Mesenchymal stem cell (in vitro differentiated cells and primary cell): Measurements from ENCODE around the gene SLC35A3.

Source experiments
- DNase-seq: peaks from one replicate; pipeline ENCODE4 v3.0.0-alpha.2; 2013
- H2AFZ ChIP-seq: one replicate; pipeline ENCODE4 v1.6.1; 2013; ENCODE audit warnings: low read depth, mild to moderate bottlenecking, control low read depth, inconsistent platforms, low read length, moderate library complexity
- H2AK5ac ChIP-seq: 2 replicates; pipeline ENCODE4 v1.6.1; 2013; ENCODE audit warnings: low read length, moderate library complexity, mild to moderate bottlenecking, inconsistent platforms; ENCODE audit not compliant: severe bottlenecking
- H2BK120ac ChIP-seq: one replicate; pipeline ENCODE4 v1.6.1; 2013; ENCODE audit warnings: low read depth, mild to moderate bottlenecking, inconsistent platforms, low read length, moderate library complexity
- H2BK12ac ChIP-seq, 2 experiments: one replicate each; pipeline ENCODE4 v1.6.1; 2013; ENCODE audit warnings: inconsistent platforms in 2 of 2, low read length in 2 of 2, mild to moderate bottlenecking in 2 of 2, moderate library complexity in 2 of 2, control low read depth in 1 of 2
- H2BK15ac ChIP-seq: one replicate; pipeline ENCODE4 v1.6.1; 2013; ENCODE audit warnings: mild to moderate bottlenecking, low read depth, inconsistent platforms; ENCODE audit not compliant: poor library complexity, severe bottlenecking
- H2BK5ac ChIP-seq: 2 replicates; pipeline ENCODE4 v1.6.1; 2013; ENCODE audit warnings: low read depth, mild to moderate bottlenecking, low read length, control low read depth, inconsistent platforms; ENCODE audit not compliant: poor library complexity, severe bottlenecking
- H3K14ac ChIP-seq, 2 experiments: one replicate each; pipeline ENCODE4 v1.6.1; 2013; ENCODE audit warnings: inconsistent platforms in 2 of 2, low read length in 2 of 2, control low read depth in 1 of 2, mild to moderate bottlenecking in 1 of 2, moderate library complexity in 1 of 2
- H3K18ac ChIP-seq, 2 experiments: one replicate each; pipeline ENCODE4 v1.6.1; 2013; ENCODE audit warnings: inconsistent platforms in 2 of 2, low read length in 2 of 2, control low read depth in 1 of 2, low read depth in 1 of 2, mild to moderate bottlenecking in 1 of 2
- H3K23ac ChIP-seq, 2 experiments: one replicate each; pipeline ENCODE4 v1.6.1; 2013; ENCODE audit warnings: inconsistent platforms in 2 of 2, low read length in 2 of 2, mild to moderate bottlenecking in 2 of 2, moderate library complexity in 2 of 2, control low read depth in 1 of 2
- H3K27ac ChIP-seq: 2 replicates; pipeline ENCODE4 v1.5.1; 2013; ENCODE audit warnings: mild to moderate bottlenecking, moderate library complexity, low read length, control low read depth, inconsistent platforms; ENCODE audit not compliant: poor library complexity, severe bottlenecking
- H3K27me3 ChIP-seq, 2 experiments: 2 replicates each; pipeline versions ENCODE4 v1.6.1 to v1.7.0; 2013; ENCODE audit warnings: low read length in 2 of 2, mild to moderate bottlenecking in 2 of 2, moderate library complexity in 2 of 2, control low read depth in 1 of 2, inconsistent platforms in 1 of 2; ENCODE audit not compliant: control insufficient read depth in 1 of 2, insufficient read depth in 1 of 2
- H3K36me3 ChIP-seq, 2 experiments: 2 replicates each; pipeline versions ENCODE4 v1.6.1 to v1.7.0; 2013; ENCODE audit warnings: low read length in 2 of 2, control low read depth in 1 of 2, inconsistent platforms in 1 of 2, low read depth in 1 of 2, mild to moderate bottlenecking in 1 of 2; ENCODE audit not compliant: insufficient read depth in 2 of 2, control insufficient read depth in 1 of 2
- H3K4ac ChIP-seq, 2 experiments: one replicate each; pipeline ENCODE4 v1.6.1; 2013; ENCODE audit warnings: inconsistent platforms in 2 of 2, low read length in 2 of 2, mild to moderate bottlenecking in 2 of 2, moderate library complexity in 2 of 2, control low read depth in 1 of 2, low read depth in 1 of 2
- H3K4me1 ChIP-seq: 2 replicates; pipeline ENCODE4 v1.6.1; 2013; ENCODE audit warnings: low read depth, low read length, control low read depth; ENCODE audit not compliant: control insufficient read depth, insufficient read depth
- H3K4me2 ChIP-seq: 2 replicates; pipeline ENCODE4 v1.6.1; 2013; ENCODE audit warnings: low read length, mild to moderate bottlenecking, inconsistent platforms; ENCODE audit not compliant: poor library complexity, severe bottlenecking
- H3K4me3 ChIP-seq, 2 experiments: 2 replicates each; pipeline versions ENCODE4 v1.5.1 to v1.7.0; 2013; ENCODE audit warnings: low read length in 2 of 2, mild to moderate bottlenecking in 2 of 2, control low read depth in 1 of 2, low read depth in 1 of 2; ENCODE audit not compliant: insufficient read depth in 1 of 2
- H3K79me1 ChIP-seq: replicated peaks from 2 replicates; pipeline ENCODE4 v1.6.1; 2013; ENCODE audit warnings: mild to moderate bottlenecking, control low read depth, low read length, inconsistent platforms; ENCODE audit not compliant: poor library complexity, severe bottlenecking
- H3K9ac ChIP-seq: 2 replicates; pipeline ENCODE4 v1.7.0; 2013; ENCODE audit warnings: mild to moderate bottlenecking, low read length, moderate library complexity
- H3K9me3 ChIP-seq: 2 replicates; pipeline ENCODE4 v1.7.0; 2013; ENCODE audit warnings: mild to moderate bottlenecking, low read length; ENCODE audit not compliant: control insufficient read depth
- H4K8ac ChIP-seq: one replicate; pipeline ENCODE4 v1.6.1; 2013; ENCODE audit warnings: inconsistent platforms, mild to moderate bottlenecking, low read length, moderate library complexity
- H4K91ac ChIP-seq: one replicate; pipeline ENCODE4 v1.6.1; 2013; ENCODE audit warnings: mild to moderate bottlenecking, low read length, inconsistent platforms
- WGBS: methylation state at CpG from one replicate; pipeline ENCODE4 v1.1.7; 2013; ENCODE audit warnings: mixed read lengths; 5-methylcytosine and 5-hydroxymethylcytosine counted together

The SLC35A3 gene

GRCh38 chr1:100053727-100054126 is 83.9 kb downstream of the SLC35A3 start:
- Histone ChIP-seq H2AK5ac (no peak overlapping the region), H3K79me1 (peaks cover 17% of the 10 kb centered on the region), H3K27me3 (no peaks in the 10 kb centered on the region), H4K8ac (no peak overlapping the region), H3K18ac (no peak overlapping the region), H3K36me3 (peaks cover 3 to 33% of the 10 kb centered on the region in 2 experiments), H2BK12ac (no peak overlapping the region), H3K9ac (no peak overlapping the region), H2BK5ac (no peak overlapping the region), H3K4me2 (no peak overlapping the region), H3K27ac (no peak overlapping the region), H3K9me3 (no peaks in the 10 kb centered on the region), H2BK120ac (no peak overlapping the region), H3K4me1 (no peaks in the 10 kb centered on the region), H2BK15ac (no peak overlapping the region), H3K14ac (no peak overlapping the region), H3K4me3 (no peak overlapping the region), H4K91ac (no peak overlapping the region), H3K4ac (no peak overlapping the region), H2AFZ (no peak overlapping the region), H3K23ac (no peak overlapping the region)
- DNase-seq = no peak
- 98% methylated on average over 4 of the region's 4 CpGs for WGBS

GRCh38 chr1:100061681-100062080 is 91.9 kb downstream of the SLC35A3 start:
- Histone ChIP-seq H3K4me1 (peaks cover 3% of the 10 kb centered on the region), H3K27me3 (no peaks in the 10 kb centered on the region), H4K8ac (no peak overlapping the region), H2AFZ (no peak overlapping the region), H3K4ac (no peak overlapping the region), H2BK120ac (no peak overlapping the region), H2BK5ac (no peak overlapping the region), H3K23ac (no peak overlapping the region), H4K91ac (no peak overlapping the region), H3K9ac (no peak overlapping the region), H3K18ac (no peak overlapping the region), H2BK12ac (no peak overlapping the region), H3K79me1 (peaks cover 17% of the 10 kb centered on the region), H3K27ac (no peak overlapping the region), H3K4me3 (no peak overlapping the region), H3K4me2 (no peak overlapping the region), H2AK5ac (no peak overlapping the region), H3K9me3 (no peaks in the 10 kb centered on the region), H2BK15ac (no peak overlapping the region), H3K36me3 (peaks cover 18 to 79% of the 10 kb centered on the region in 2 experiments), H3K14ac (no peak overlapping the region)
- no peak for DNase-seq
- 83% methylated on average over 1 of the region's 3 CpGs for WGBS

- peaks cover 3% of the 10 kb centered on the region for H3K4me1 ChIP-seq
- 98% methylated on average over 1 of the region's 1 CpG for WGBS
- no peak overlapping the region for H2BK120ac ChIP-seq
Measured at GRCh38 chr1:100065183-100065968, 95.6 kb downstream of the SLC35A3 start.

GRCh38 chr1:100065969-100066227 is 96.1 kb downstream of the SLC35A3 start:
- no peak overlapping the region for H2BK120ac ChIP-seq
- H3K79me1 ChIP-seq = peaks cover 27% of the 10 kb centered on the region
- H2BK12ac ChIP-seq = no peak overlapping the region
- peaks cover 27 to 79% of the 10 kb centered on the region in 2 experiments for H3K36me3 ChIP-seq
- H3K9ac ChIP-seq = no peak overlapping the region
- no peak overlapping the region for H3K23ac ChIP-seq
- no peak overlapping the region for H2BK15ac ChIP-seq
- no peak overlapping the region for H2AK5ac ChIP-seq
- no peak overlapping the region for H3K4ac ChIP-seq
- H2AFZ ChIP-seq = no peak overlapping the region
- H4K8ac ChIP-seq = no peak overlapping the region
- H3K27ac ChIP-seq = no peak overlapping the region
- no peaks in the 10 kb centered on the region for H3K9me3 ChIP-seq
- no peak overlapping the region for H3K4me3 ChIP-seq
- H3K18ac ChIP-seq = no peak overlapping the region
- no peaks in the 10 kb centered on the region for H3K27me3 ChIP-seq
- no peak overlapping the region for H3K4me2 ChIP-seq
- H4K91ac ChIP-seq = no peak overlapping the region
- DNase-seq = no peak
- no peak overlapping the region for H3K14ac ChIP-seq
- 90% methylated on average over 2 of the region's 2 CpGs for WGBS
- H3K4me1 ChIP-seq = peaks cover 3% of the 10 kb centered on the region
- H2BK5ac ChIP-seq = no peak overlapping the region

More at GRCh38 chr1:100065183-100065968, 95.6 kb downstream of the SLC35A3 start:
- Histone ChIP-seq H3K4me2 (no peak overlapping the region), H3K4me3 (no peak overlapping the region), H3K36me3 (peaks cover 27 to 79% of the 10 kb centered on the region in 2 experiments), H2BK5ac (no peak overlapping the region), H3K4ac (no peak overlapping the region), H3K14ac (no peak overlapping the region), H4K8ac (no peak overlapping the region), H2BK12ac (no peak overlapping the region), H2AFZ (no peak overlapping the region), H3K18ac (no peak overlapping the region), H3K9ac (no peak overlapping the region), H4K91ac (no peak overlapping the region), H2BK15ac (no peak overlapping the region), H3K27me3 (no peaks in the 10 kb centered on the region), H3K23ac (no peak overlapping the region), H2AK5ac (no peak overlapping the region), H3K27ac (no peak overlapping the region), H3K79me1 (peaks cover 27% of the 10 kb centered on the region), H3K9me3 (no peaks in the 10 kb centered on the region)
- DNase-seq = peak; percentile 43
